Caco-2 (cell line): Measurements from ENCODE around the gene LMNTD2. TPM values are rescaled to one million over a fixed set of nuclear protein-coding genes. Genes with fewer than 3 reads are reported as not detected.

Experiments used
- BruUV-seq: library from RNA; stranded (reverse); fragments of 400-500 nt; replicated peaks from 2 replicates; lab custom pipeline; 2021; lab: Mats Ljungman, UMichigan
- CTCF ChIA-PET: fragments of 300-600 bp; sonication (Branson Sonifier 250); formaldehyde crosslinking; loops from one replicate; lab custom pipeline; 2022; ENCODE audit warnings: antibody characterized with exemption; lab: Charles Lee
- POLR2A ChIA-PET: fragments of 300-600 bp; sonication (Branson Sonifier 250); formaldehyde crosslinking; loops from one replicate; lab custom pipeline; 2022; ENCODE audit warnings: antibody characterized with exemption; lab: Charles Lee
- DNase-seq, 2 experiments: peaks; one replicate each; pipeline versions ENCODE4 v3.0.0 to v3.0.0-alpha.2; 2020 to 2022
- H3K27me3 ChIP-seq: replicated peaks from 2 replicates; pipeline ENCODE4 v1.6.0; 2011; ENCODE audit warnings: low read length; ENCODE audit not compliant: control insufficient read depth, insufficient read depth
- H3K36me3 ChIP-seq: 2 replicates; pipeline ENCODE4 v1.5.1; 2011; ENCODE audit warnings: low read length; ENCODE audit not compliant: control insufficient read depth, insufficient read depth
- H3K4me1 ChIP-seq: fragments of 250-450 bp; sonication (Bioruptor Pico); 2 replicates; pipeline ENCODE4 v1.5.1; 2020; ENCODE audit warnings: mild to moderate bottlenecking
- H3K4me3 ChIP-seq: 2 replicates; pipeline ENCODE4 v1.5.1; 2011; ENCODE audit warnings: low read depth, mild to moderate bottlenecking, control low read depth, low read length
- H3K9me3 ChIP-seq: fragments of 250-450 bp; sonication (Bioruptor Pico); 2 replicates; pipeline ENCODE4 v1.5.1; 2020; ENCODE audit warnings: mild to moderate bottlenecking, moderate library complexity
- H3K27ac Mint-ChIP-seq: one replicate; pipeline ENCODE4 v1.8.0; 2022; ENCODE audit warnings: mixed read lengths; ENCODE audit not compliant: unreplicated experiment
- H3K27me3 Mint-ChIP-seq: one replicate; pipeline ENCODE4 v1.8.0; 2022; ENCODE audit warnings: mixed read lengths; ENCODE audit not compliant: insufficient read depth, unreplicated experiment
- H3K36me3 Mint-ChIP-seq: one replicate; pipeline ENCODE4 v1.8.0; 2022; ENCODE audit warnings: mild to moderate bottlenecking, mixed read lengths; ENCODE audit not compliant: insufficient read depth, unreplicated experiment
- H3K4me1 Mint-ChIP-seq: one replicate; pipeline ENCODE4 v1.8.0; 2022; ENCODE audit warnings: low read depth, mixed read lengths; ENCODE audit not compliant: unreplicated experiment
- H3K4me3 Mint-ChIP-seq: one replicate; pipeline ENCODE4 v1.8.0; 2022; ENCODE audit warnings: mild to moderate bottlenecking, moderate library complexity, mixed read lengths; ENCODE audit not compliant: unreplicated experiment
- H3K9me3 Mint-ChIP-seq: one replicate; pipeline ENCODE4 v1.8.0; 2022; ENCODE audit warnings: mixed read lengths; ENCODE audit not compliant: unreplicated experiment
- CTCF ChIP-seq, 2 experiments: fragments of 200-600 bp in 1 of 2; IDR thresholded peaks; 1 replicate in 1 of 2; 2 replicates in 1 of 2; pipeline versions ENCODE4 v1.5.1 to v1.8.0; 2011 to 2022; ENCODE audit warnings: antibody characterized with exemption in 1 of 2, control low read depth in 1 of 2, inconsistent platforms in 1 of 2, low read depth in 1 of 2, low read length in 1 of 2, mild to moderate bottlenecking in 1 of 2, moderate library complexity in 1 of 2; ENCODE audit not compliant: insufficient read depth in 1 of 2, severe bottlenecking in 1 of 2, unreplicated experiment in 1 of 2
- intact Hi-C: fragments of 100-400 bp; cut with micrococcal nuclease; formaldehyde crosslinking; loops from one replicate; pipeline ENCODE4 v1.10.0; 2022; ENCODE audit not compliant: unreplicated experiment
- total RNA-seq: library from RNA; stranded (reverse); gene quantifications from 2 replicates; pipeline ENCODE4 v1.2.3, GENCODE V29; 2022

Gene LMNTD2
- total RNA-seq, 1 experiment from 2014 or later, result 11.9 TPM

GRCh38 chr11:537622-538430 is 22.7 kb downstream of the LMNTD2 start:
- H3K9me3 ChIP-seq, result no peaks in the 10 kb centered on the region
- no peaks in the 10 kb centered on the region for H3K27me3 ChIP-seq
- no TSS peak for BruUV-seq
- H3K36me3 Mint-ChIP-seq, result peaks cover 35% of the 10 kb centered on the region
- H3K27ac Mint-ChIP-seq, result peak overlapping the region; percentile 88
- peak overlapping the region; percentile 88 for H3K4me3 Mint-ChIP-seq
- ChIA-PET POLR2A (no interaction called here), CTCF (no interaction called here)
- peaks cover 9% of the 10 kb centered on the region; the same call in 1 of the 2 replicates for H3K4me1 ChIP-seq
- no peaks in the 10 kb centered on the region for H3K27me3 Mint-ChIP-seq
- DNase-seq, result peak; percentile 5 to 34
- intact Hi-C loops, result loop anchor here (2.0 kb wide), 1 partner anchor 31 kb away; the partner anchor contains the start of gene RNH1
- H3K4me1 Mint-ChIP-seq, result no peaks in the 10 kb centered on the region
- H3K9me3 Mint-ChIP-seq, result no peaks in the 10 kb centered on the region
- H3K36me3 ChIP-seq, result peaks cover 1% of the 10 kb centered on the region
- TF ChIP-seq CTCF (IDR thresholded peaks at IDR 0.05; ENCODE audit: insufficient read depth in 1 of 2, low read depth in 1 of 2, low read length in 1 of 2, severe bottlenecking in 1 of 2, unreplicated experiment in 1 of 2), result peak in 1 of 2 experiments; percentile 0
- peak overlapping the region; percentile 66 for H3K4me3 ChIP-seq

- H3K27ac Mint-ChIP-seq, result peak within 1 kb of the TSS; percentile 88
Measured at GRCh38 chr11:536841-537621, 23.5 kb downstream of the LMNTD2 start, which contains the start of gene LRRC56. Gene LRRC56 (plus strand): TSS chr11:537527. CDS start chr11:540685, 3,158 bp downstream.

More at GRCh38 chr11:536841-537621, 23.5 kb downstream of the LMNTD2 start, which contains the start of gene LRRC56:
- peaks cover 9% of the 10 kb centered on the region; the same call in 1 of the 2 replicates for H3K4me1 ChIP-seq
- Mint-ChIP-seq H3K9me3 (no peaks in the 10 kb centered on the region), H3K27me3 (no peaks in the 10 kb centered on the region), H3K4me3 (peak within 1 kb of the TSS; percentile 88), H3K36me3 (peaks cover 43% of the 10 kb centered on the region), H3K4me1 (no peaks in the 10 kb centered on the region)
- POLR2A ChIA-PET, result interaction anchor here (1.0 kb wide), 1 partner anchor 159 kb away, joined by 3 read pairs; the partner anchor contains the start of gene TMEM80
- peak within 1 kb of the TSS; percentile 66 for H3K4me3 ChIP-seq
- H3K36me3 ChIP-seq, result peaks cover 3% of the 10 kb centered on the region
- TF ChIP-seq CTCF (IDR thresholded peaks at IDR 0.05; ENCODE audit: insufficient read depth in 1 of 2, low read depth in 1 of 2, low read length in 1 of 2, severe bottlenecking in 1 of 2, unreplicated experiment in 1 of 2), result no peak
- CTCF ChIA-PET, result no interaction called here
- H3K9me3 ChIP-seq, result no peaks in the 10 kb centered on the region
- intact Hi-C loops, result loop anchor here (2.0 kb wide), 1 partner anchor 30 kb away; the partner anchor contains the start of gene RNH1
- H3K27me3 ChIP-seq, result no peaks in the 10 kb centered on the region
- no TSS peak for BruUV-seq
- DNase-seq, result peak; percentile 92 to 94
